HG03521 (cell line): Measurements from ENCODE around the gene EMC9.

Experiments
- ATAC-seq: cut with Tn5 transposase; IDR thresholded peaks from one replicate; pipeline ENCODE4 v1.9.1; 2021; ENCODE audit warnings: mild to moderate bottlenecking, moderate library complexity; ENCODE audit not compliant: unreplicated experiment

EMC9 gene

GRCh38 chr14:24132061-24132685 is 9.2 kb downstream of the EMC9 start:
- ATAC-seq = no peak

GRCh38 chr14:24131549-24131966 is 9.8 kb downstream of the EMC9 start:
- ATAC-seq = no peak

GRCh38 chr14:24130717-24131548 is 10.5 kb downstream of the EMC9 start:
- ATAC-seq = no peak

- no peak for ATAC-seq
Measured at GRCh38 chr14:24130380-24130716, 11.0 kb downstream of the EMC9 start, which contains the start of gene FITM1. TSS of gene FITM1 (plus strand) at chr14:24130659. CDS start at chr14:24131564, 905 bp downstream.

GRCh38 chr14:24129410-24129998 is 11.9 kb downstream of the EMC9 start:
- no peak for ATAC-seq

- no peak for ATAC-seq
Measured at GRCh38 chr14:24127673-24128072, 13.7 kb downstream of the EMC9 start.

- ATAC-seq = no peak
Measured at GRCh38 chr14:24126939-24127338, 14.5 kb downstream of the EMC9 start.

GRCh38 chr14:24123424-24124417 is 17.7 kb downstream of the EMC9 start:
- no peak for ATAC-seq

GRCh38 chr14:24122898-24123297 is 18.5 kb downstream of the EMC9 start:
- ATAC-seq = no peak

- ATAC-seq = no peak
Measured at GRCh38 chr14:24122416-24122815, 19.0 kb downstream of the EMC9 start.

- ATAC-seq = no peak
Measured at GRCh38 chr14:24121210-24121609, 20.2 kb downstream of the EMC9 start.

- no peak for ATAC-seq
Measured at GRCh38 chr14:24119691-24120090, 21.7 kb downstream of the EMC9 start.

GRCh38 chr14:24117179-24117578 is 24.2 kb downstream of the EMC9 start:
- ATAC-seq = no peak

- no peak for ATAC-seq
Measured at GRCh38 chr14:24116128-24116814, 25.1 kb downstream of the EMC9 start.

- ATAC-seq = no peak
Measured at GRCh38 chr14:24115422-24116127, 25.8 kb downstream of the EMC9 start.

GRCh38 chr14:24114532-24115421 is 26.6 kb downstream of the EMC9 start, which contains the start of the genes DCAF11 and NRL:
TSS of gene DCAF11 (plus strand) at chr14:24114777. CDS start at chr14:24115595, 818 bp downstream.
TSS of gene NRL (minus strand) at chr14:24114949. CDS start at chr14:24082848, 32,101 bp downstream.
- peak; percentile 78 for ATAC-seq

- ATAC-seq = peak; percentile 16
Measured at GRCh38 chr14:24113801-24114531, 27.4 kb downstream of the EMC9 start.

- no peak for ATAC-seq
Measured at GRCh38 chr14:24113379-24113800, 28.0 kb downstream of the EMC9 start.
